Sigmoid colon (tissue), 7 donors: ENCODE data around the gene LARGE1. TPM values are rescaled to one million over a fixed set of nuclear protein-coding genes. Genes with fewer than 3 reads are reported as not detected.

Experiments used
- DNase-seq: peaks from one replicate; pipeline ENCODE4 v3.0.0-alpha.2; 2019
- H3K27ac ChIP-seq, 4 donors: fragments of 200-600 bp; sonication (generic); one replicate each; pipeline ENCODE4 v1.5.1; 2016 to 2019; ENCODE audit warnings: mild to moderate bottlenecking in 1 of 4
- H3K27me3 ChIP-seq, 3 donors: fragments of 200-600 bp; sonication (generic); one replicate each; pipeline ENCODE4 v1.5.1; 2019; ENCODE audit warnings: mild to moderate bottlenecking in 1 of 3
- H3K36me3 ChIP-seq, 4 donors: fragments of 200-600 bp; sonication (generic); one replicate each; pipeline ENCODE4 v1.5.1; 2016 to 2019
- H3K4me1 ChIP-seq, 4 donors: fragments of 200-600 bp; sonication (generic); one replicate each; pipeline ENCODE4 v1.5.1; 2017 to 2019
- H3K4me3 ChIP-seq, 4 donors: fragments of 200-600 bp; sonication (generic); one replicate each; pipeline ENCODE4 v1.5.1; 2017 to 2019; ENCODE audit warnings: mild to moderate bottlenecking in 2 of 4, moderate library complexity in 1 of 4
- H3K9me3 ChIP-seq, 4 donors: fragments of 200-600 bp in 3 of 4; sonication (generic) in 3 of 4; one replicate each; pipeline versions ENCODE4 v1.5.1 to v1.6.1; 2013 to 2019
- EP300 ChIP-seq, 4 donors: sonication (generic); formaldehyde crosslinking; IDR thresholded peaks; one replicate each; pipeline ENCODE4 v1.6.1; 2017; ENCODE audit warnings: antibody characterized with exemption in 4 of 4
- POLR2A ChIP-seq, 2 donors: fragments of 450-650 bp; IDR thresholded peaks; one replicate each; pipeline ENCODE4 v1.6.1; 2016; ENCODE audit warnings: antibody characterized with exemption in 2 of 2, mild to moderate bottlenecking in 2 of 2, moderate library complexity in 2 of 2
- POLR2AphosphoS5 ChIP-seq, 4 donors: sonication (generic); formaldehyde crosslinking; IDR thresholded peaks; one replicate each; pipeline ENCODE4 v1.6.1; 2017; ENCODE audit warnings: antibody characterized with exemption in 4 of 4
- WGBS, 2 donors: extraction: QIAGEN DNeasy Blood & Tissue Kit; methylation state at CpG; one replicate each; pipeline ENCODE4 v1.1.7; 2013; 5-methylcytosine and 5-hydroxymethylcytosine counted together
- intact Hi-C: fragments of 100-400 bp; cut with DNase I; formaldehyde crosslinking; loops from one replicate; pipeline ENCODE4 v1.15.1; 2023
- polyA plus RNA-seq, 3 donors: library from polyadenylated mRNA; stranded (reverse); fragments of 200-250 nt; gene quantifications; one replicate each; pipeline ENCODE4 v1.2.3, GENCODE V29; 2013
- total RNA-seq, 4 donors: library from RNA; depleted of rRNA; stranded (reverse); fragments of >200 nt; gene quantifications; one replicate each; pipeline ENCODE4 v1.1.0, GENCODE V29; 2016
- TF ChIP-seq, protein P1 (sequence below), 4 experiments: fragments of 450-650 bp in 3 of 4; fragments of 200-600 bp in 1 of 4; IDR thresholded peaks; one replicate each; pipeline ENCODE4 v1.5.1; 2016 to 2019; ENCODE audit warnings: antibody characterized with exemption in 4 of 4, mild to moderate bottlenecking in 3 of 4, moderate library complexity in 2 of 4
- donor health status: healthy with polysubstance abuse.
- donor health status: Bipolar disorder and iron deficiency.
- donor health status: healthy.

Gene LARGE1
- total and polyA plus RNA-seq, 7 donors: 5.8 to 74.4 (median 38.0) TPM

DNA sequence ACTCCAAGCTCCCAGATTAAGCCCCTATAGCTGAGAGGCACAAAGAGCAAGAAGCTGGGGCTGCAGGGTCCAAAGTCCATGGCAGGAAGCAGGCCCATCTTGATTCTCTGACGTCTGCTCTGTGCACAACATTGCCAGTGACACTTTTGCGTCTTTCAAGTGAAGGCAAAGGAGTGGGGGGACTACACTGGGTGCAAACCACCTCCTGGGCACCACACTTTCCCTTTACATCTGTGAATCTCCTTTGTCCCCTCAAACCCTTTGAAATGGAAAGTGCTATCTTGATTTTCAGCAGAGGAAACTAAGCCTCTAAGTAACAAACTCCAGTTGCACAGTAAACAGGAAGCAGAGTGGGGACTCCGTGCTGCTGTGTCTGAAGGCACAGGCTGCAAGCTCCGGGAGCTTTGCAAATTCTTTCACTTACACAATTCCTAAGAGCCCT, 428.0 kb downstream of the LARGE1 start:
- Histone ChIP-seq H3K9me3 (no peaks in the 10 kb centered on the region), H3K36me3 (no peaks in the 10 kb centered on the region), H3K4me1 (peaks cover 0 to 3% (median 1%) of the 10 kb centered on the region in 4 donors), H3K27ac (no peak overlapping the region), H3K27me3 (no peaks in the 10 kb centered on the region), H3K4me3 (no peak overlapping the region)
- WGBS, 2 donors: 19 to 32% methylated on average over 4 of the region's 4 CpGs
- no peak for DNase-seq
- intact Hi-C loops: no loop called here
- TF ChIP-seq, protein P1, sequence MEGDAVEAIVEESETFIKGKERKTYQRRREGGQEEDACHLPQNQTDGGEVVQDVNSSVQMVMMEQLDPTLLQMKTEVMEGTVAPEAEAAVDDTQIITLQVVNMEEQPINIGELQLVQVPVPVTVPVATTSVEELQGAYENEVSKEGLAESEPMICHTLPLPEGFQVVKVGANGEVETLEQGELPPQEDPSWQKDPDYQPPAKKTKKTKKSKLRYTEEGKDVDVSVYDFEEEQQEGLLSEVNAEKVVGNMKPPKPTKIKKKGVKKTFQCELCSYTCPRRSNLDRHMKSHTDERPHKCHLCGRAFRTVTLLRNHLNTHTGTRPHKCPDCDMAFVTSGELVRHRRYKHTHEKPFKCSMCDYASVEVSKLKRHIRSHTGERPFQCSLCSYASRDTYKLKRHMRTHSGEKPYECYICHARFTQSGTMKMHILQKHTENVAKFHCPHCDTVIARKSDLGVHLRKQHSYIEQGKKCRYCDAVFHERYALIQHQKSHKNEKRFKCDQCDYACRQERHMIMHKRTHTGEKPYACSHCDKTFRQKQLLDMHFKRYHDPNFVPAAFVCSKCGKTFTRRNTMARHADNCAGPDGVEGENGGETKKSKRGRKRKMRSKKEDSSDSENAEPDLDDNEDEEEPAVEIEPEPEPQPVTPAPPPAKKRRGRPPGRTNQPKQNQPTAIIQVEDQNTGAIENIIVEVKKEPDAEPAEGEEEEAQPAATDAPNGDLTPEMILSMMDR (IDR thresholded peaks at IDR 0.05): no peak
- TF ChIP-seq EP300 (IDR thresholded peaks at IDR 0.05) (no peak), POLR2AphosphoS5 (IDR thresholded peaks at IDR 0.05) (no peak), POLR2A (IDR thresholded peaks at IDR 0.05) (no peak)

DNA sequence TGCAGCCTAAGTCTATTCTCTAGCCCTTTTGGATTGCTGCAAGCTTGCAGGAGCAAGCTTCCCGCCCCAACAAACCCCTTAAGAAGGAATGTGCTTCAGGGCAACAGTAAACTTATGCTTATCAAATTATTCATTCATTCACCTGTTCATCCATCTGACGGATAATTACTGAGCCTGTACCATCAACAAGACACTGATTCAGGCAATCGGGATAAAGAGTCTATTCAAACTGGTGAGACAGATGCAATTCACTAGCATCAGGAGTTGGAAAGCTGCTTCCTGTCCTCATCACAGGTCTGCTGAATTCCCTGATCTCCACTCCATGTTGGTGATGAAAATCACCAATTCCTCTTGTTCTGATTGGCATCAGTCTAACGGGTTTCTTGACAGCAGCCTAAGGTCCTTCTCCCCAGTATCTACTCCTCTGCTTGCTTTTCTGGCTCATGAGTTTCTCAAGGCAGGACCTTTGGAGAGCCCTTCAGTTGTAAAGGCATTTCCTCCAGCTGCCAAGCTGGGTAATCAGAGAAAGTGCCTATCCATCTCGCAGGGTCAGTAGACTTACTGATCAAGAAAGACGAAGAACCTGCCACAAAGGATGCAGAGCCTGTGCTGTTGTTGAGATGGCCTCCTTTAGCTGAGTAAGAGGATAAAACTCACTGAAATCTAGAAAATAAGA, 433.1 kb downstream of the LARGE1 start:
- Histone ChIP-seq H3K27ac (no peak overlapping the region), H3K4me3 (no peak overlapping the region), H3K36me3 (no peaks in the 10 kb centered on the region), H3K4me1 (no peaks in the 10 kb centered on the region), H3K9me3 (no peaks in the 10 kb centered on the region), H3K27me3 (no peaks in the 10 kb centered on the region)
- TF ChIP-seq POLR2AphosphoS5 (IDR thresholded peaks at IDR 0.05) (no peak), POLR2A (IDR thresholded peaks at IDR 0.05) (no peak), EP300 (IDR thresholded peaks at IDR 0.05) (no peak)
- TF ChIP-seq, protein P1 (IDR thresholded peaks at IDR 0.05): no peak
- WGBS, 2 donors: 89 to 90% methylated on average over 6 of the region's 6 CpGs
- DNase-seq: no peak
- intact Hi-C loops: no loop called here

DNA sequence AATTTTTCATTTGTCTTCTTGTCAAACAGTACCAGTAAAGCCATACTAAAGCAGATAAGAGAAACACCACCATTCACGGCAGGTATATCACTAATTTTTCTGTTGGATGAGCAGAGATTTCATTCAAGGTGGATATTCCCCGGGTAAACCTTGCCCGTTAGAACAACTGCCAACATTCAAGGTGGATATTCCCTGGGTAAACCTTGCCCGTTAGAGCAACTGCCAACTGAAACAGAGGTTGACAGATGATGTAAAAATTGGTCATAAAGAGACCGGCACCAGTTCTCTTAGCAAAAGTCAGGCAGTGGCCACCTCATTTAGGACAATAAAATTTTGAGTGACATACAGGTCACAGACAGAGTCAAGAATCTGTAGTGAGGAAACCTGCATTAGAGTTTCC, 438.7 kb downstream of the LARGE1 start:
- Histone ChIP-seq H3K9me3 (no peaks in the 10 kb centered on the region), H3K27ac (no peak overlapping the region), H3K27me3 (no peaks in the 10 kb centered on the region), H3K4me3 (no peak overlapping the region), H3K36me3 (no peaks in the 10 kb centered on the region), H3K4me1 (no peaks in the 10 kb centered on the region)
- no peak for DNase-seq
- intact Hi-C loops: no loop called here
- WGBS, 2 donors: 22 to 73% methylated on average over 5 of the region's 5 CpGs
- no peak for TF ChIP-seq EP300 (IDR thresholded peaks at IDR 0.05)
- TF ChIP-seq POLR2A (IDR thresholded peaks at IDR 0.05): no peak
- TF ChIP-seq, protein P1 (IDR thresholded peaks at IDR 0.05): no peak
- no peak for TF ChIP-seq POLR2AphosphoS5 (IDR thresholded peaks at IDR 0.05)

DNA sequence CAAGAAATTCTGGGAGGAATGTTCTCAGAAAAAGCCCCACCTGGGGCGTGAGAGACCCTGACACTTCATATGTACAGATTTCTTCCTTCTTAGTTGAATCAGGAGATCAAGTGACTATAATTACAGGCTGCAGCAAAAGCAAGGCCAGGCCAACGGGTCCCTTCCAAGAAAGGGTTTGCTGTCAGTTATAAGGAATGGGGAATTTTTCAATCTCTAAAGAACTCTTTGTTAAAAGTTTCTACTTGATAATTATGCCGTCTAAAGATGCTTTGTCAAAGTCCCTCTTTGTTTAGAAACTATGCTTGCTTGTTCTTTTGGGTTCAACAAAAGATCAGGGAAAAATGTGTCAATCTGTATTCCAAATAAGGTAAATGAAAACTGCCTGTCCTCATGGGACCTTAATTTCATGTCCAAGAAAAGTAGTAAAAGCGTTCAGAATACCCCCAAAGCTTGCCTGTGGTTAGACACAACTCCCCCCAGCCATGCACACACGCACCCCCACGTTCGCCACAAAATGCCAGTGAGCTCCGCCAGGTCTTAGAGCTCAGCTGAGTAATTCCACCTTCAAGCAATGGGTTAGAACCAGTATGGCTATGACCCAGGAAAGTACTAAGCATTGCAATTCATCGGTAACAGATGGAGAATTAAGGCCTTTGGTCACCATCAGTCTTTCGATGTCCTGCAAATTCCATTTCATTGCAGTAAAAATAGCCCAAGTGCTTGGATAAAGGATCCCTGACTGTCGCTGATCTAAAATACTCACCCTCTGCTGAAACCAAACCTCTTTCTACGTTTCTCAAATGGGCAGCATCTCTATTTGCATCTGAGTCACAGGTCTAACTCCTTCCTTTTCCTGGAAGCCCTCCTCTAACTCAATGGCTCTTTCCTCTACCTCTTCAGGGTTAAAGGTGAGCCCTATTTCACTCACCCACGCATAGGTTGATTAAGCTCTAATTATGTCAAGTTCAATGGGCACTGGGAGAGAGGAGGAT, 442.9 kb downstream of the LARGE1 start:
- no peaks in the 10 kb centered on the region for H3K27me3 ChIP-seq
- intact Hi-C loops: no loop called here
- peaks cover 0 to 12% (median 7%) of the 10 kb centered on the region in 4 donors for H3K4me1 ChIP-seq
- TF ChIP-seq, protein P1 (IDR thresholded peaks at IDR 0.05): no peak
- TF ChIP-seq POLR2A (IDR thresholded peaks at IDR 0.05): no peak
- TF ChIP-seq EP300 (IDR thresholded peaks at IDR 0.05): no peak
- no peak for TF ChIP-seq POLR2AphosphoS5 (IDR thresholded peaks at IDR 0.05)
- no peaks in the 10 kb centered on the region for H3K36me3 ChIP-seq
- H3K27ac ChIP-seq: peak overlapping the region in 3 of 4 donors; percentile 18 to 41 (median 39)
- 87 to 88% methylated on average over 13 of the region's 13 CpGs for WGBS, 2 donors
- no peak for DNase-seq
- no peaks in the 10 kb centered on the region for H3K9me3 ChIP-seq
- no peak overlapping the region for H3K4me3 ChIP-seq
